GM19351 (cell line): ENCODE measurements around the gene SLC38A8.

Source experiments
- ATAC-seq: cut with Tn5 transposase; IDR thresholded peaks from one replicate; pipeline ENCODE4 v1.9.1; 2021; ENCODE audit warnings: mild to moderate bottlenecking, moderate library complexity; ENCODE audit not compliant: unreplicated experiment

The SLC38A8 gene

GRCh38 chr16:84003038-84003437, 39.6 kb downstream of the SLC38A8 start:
- no peak for ATAC-seq

DNA sequence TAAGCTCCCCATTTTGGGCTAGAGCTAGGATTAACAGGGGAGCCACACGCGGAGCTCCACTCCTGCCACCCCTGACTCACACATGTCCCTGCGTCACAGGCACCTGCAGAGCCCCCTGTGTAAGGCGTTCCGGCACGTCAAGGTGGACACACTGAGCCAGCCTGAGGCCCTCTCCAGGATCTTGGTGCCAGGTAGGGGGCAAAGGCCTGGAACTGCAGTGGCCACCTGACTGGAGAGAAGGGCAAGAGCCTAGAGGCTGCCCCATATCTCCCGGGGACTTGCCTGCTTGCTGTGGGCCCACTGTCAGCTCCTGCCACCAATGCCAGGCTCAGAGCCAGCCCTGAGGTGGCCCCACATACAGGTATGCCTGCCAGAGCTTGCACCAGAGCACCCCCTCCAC, 40.9 kb downstream of the SLC38A8 start:
- no peak for ATAC-seq

DNA sequence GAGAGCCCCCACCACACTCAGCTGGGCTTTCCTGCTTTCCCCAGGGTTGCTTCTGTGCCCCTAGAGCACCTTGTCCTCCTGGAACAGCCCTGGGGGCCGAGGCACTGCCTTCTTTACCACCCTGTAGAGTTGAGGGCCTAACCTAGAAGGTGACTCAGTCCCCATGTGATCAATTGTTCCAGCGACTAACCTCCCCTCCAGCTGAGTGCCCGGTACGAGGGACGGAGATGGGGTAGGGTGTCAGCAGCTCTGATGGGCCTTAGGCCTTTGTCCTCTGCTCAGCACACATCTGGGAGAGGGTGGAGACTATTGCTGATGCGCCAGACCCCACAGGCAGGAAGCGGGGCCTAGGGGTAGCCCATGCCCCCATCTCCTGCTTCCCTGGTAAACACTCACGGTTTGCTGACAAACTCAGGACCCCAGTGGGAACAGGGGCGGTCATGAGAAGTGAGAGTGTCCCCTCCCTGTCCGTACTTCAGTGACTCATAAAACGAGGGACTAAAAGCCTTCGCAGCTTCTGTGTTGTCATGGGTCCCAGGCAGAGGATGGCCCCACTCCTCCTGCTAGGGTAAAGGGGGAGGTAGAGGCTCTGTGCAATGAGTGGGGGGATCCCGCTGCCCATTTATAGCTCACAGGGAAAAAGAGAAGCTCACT, 41.5 kb downstream of the SLC38A8 start:
- no peak for ATAC-seq

- no peak for ATAC-seq
Observed at GRCh38 chr16:83998091-83998490, 44.5 kb downstream of the SLC38A8 start.

DNA sequence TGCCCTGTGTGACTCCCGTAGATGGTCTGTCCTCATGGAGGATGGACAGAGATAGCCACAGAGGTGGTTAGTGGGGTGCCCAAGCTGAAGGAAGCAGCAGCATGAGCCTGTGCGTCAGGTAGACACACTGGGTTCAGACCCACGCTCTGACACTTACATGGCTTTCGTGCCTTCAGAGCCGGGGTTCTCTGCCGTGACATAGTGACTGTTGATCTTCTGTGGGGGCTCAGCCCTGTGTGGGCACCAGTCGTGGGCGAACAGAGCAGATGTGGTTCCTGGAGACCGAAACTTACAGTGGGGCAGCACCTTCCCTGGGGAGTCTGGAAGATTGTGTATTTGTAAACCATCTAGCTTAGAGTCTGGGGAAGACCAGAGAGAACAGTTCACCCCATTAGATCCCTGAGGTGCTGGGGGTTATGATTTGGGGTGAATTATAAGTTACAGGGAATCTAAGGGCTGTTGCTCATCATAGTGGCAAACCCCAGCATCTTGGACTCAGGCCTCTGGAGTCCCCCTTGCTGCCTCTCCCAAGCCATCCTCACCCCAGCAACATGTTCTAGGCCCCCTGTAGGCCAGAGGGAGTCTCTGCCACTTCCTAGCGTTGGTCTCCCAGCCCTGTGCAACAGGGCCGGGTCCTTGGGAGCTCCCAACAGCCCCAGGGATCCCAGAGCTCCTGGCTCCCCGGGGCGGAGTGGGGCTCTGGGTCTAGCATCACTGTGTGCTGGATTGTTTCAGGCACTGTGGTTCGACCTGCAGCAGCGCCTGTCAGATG, 45.9 kb downstream of the SLC38A8 start:
- ATAC-seq: no peak

- ATAC-seq: no peak
Observed at GRCh38 chr16:83995754-83996153, 46.8 kb downstream of the SLC38A8 start.

DNA sequence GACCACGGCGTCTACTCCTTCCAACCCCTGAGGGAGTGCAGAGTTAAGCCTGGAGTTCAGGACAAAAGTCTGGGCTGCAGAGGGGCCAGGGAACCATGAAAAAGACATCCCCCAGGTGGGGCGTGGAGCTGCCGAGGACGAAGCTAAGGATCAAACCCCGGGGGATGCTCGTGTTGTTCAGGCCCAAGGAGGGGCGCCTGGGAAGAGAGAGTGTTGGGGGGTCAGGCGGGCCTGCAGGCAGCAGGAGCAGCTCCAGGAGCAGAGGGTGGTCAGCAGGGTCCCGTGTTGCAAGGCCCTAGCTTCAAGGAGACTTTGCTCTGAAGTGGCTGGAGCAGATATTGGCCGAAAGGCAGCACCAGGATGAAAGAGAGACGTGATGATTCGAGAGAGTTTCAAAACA, 47.9 kb downstream of the SLC38A8 start:
- ATAC-seq: no peak

DNA sequence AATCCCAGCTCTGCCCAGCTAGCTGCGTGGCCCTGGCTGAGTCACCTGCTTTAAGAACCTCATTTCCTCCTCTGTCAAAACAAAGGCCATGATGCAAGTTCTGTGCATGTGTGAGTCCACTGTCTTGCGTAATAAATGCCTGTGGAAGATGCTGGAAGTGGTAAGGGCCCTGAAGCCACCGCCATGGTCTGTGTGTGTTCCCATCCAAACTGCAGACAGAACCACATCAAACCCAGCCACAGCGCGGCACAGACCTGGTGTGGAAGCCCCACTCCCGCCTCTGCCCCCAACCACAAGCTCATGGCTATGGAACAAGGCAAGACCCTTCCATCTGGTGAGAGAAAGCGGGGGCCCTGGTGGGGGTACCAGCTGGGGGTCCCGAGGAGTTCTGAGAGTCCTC, 48.5 kb downstream of the SLC38A8 start:
- no peak for ATAC-seq

DNA sequence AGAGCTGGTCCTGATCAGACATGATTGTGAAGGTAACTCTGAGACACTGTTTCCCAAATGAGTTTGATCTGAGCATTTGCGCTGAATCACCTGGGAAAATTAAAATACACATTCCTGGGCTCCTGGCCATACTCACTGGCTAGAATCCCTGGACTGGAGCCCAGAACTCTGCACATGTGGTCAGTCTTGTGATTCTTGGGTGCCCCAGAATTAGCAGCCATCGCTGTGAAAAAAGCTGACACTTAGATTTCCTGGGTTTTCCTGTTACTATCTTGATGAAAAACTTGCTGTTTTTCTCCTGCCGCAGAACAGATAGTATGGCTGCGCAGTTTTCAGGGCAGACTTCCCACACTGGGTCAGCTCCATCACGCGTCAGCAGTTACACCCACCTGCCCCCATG, 50.0 kb downstream of the SLC38A8 start:
- ATAC-seq: no peak

DNA sequence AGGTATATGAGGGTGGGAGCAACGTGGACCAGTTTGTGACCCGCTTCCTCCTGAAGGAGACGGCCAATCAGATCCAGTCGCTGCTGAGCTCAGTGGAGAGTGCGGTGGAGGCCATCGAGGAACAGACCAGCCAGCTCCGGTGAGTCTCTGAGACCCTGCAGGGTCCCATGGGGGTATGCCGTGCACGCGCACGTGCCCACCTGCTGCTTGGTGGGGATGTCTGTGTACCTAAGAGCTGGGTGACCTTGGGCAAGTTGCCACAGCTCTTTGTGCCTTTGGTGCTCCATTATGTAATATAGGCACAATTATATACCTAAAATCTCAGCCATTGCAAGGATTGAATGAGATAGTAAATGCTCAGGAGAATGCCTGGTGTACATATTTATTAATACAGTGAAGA, 52.1 kb downstream of the SLC38A8 start:
- ATAC-seq: no peak

GRCh38 chr16:83989300-83989699, 53.3 kb downstream of the SLC38A8 start:
- no peak for ATAC-seq

DNA sequence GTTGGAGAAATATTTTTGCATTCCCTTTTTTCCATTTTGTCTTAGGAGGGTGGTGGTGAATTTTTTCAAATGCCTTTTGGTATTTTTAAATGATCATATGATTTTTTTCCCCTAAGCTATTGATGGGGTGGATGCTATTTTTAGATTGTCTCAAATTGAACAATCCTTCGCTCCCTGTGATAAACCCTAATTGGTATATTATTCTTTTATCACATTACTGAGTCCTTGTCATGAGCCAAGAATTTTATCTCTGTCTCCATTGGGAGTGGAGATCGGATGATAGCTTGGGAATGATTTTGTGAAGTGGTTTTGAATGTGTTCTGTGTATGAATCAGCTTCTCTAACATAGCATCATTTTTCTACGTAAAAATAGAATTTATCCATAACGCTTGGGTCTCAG, 59.1 kb downstream of the SLC38A8 start:
- ATAC-seq: no peak

DNA sequence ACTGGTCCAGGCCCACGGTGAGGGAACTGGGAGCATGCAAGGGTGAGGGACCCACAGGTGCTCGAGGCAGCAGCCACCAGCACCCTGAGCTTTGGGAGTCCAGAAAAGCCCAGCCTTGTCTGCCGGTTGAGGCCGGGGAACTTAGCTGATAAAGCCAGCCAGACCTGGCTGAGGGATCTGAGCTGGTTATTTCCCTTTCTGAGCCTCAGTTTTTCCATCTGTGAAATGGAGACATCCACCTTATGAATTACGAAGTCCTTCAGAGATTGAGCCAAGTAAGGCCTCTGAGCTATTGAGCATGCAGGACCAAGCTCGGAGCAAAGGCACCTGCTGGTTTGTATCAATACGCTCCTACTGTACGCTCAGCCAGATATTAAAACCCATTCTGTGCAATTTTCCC, 60.8 kb downstream of the SLC38A8 start:
- no peak for ATAC-seq

GRCh38 chr16:83980794-83981193, 61.8 kb downstream of the SLC38A8 start:
- no peak for ATAC-seq

- ATAC-seq: no peak
Observed at GRCh38 chr16:83979441-83979840, 63.2 kb downstream of the SLC38A8 start.

GRCh38 chr16:83978401-83978904, 64.1 kb downstream of the SLC38A8 start:
- no peak for ATAC-seq

- no peak for ATAC-seq
Observed at GRCh38 chr16:83977056-83977815, 65.4 kb downstream of the SLC38A8 start.

DNA sequence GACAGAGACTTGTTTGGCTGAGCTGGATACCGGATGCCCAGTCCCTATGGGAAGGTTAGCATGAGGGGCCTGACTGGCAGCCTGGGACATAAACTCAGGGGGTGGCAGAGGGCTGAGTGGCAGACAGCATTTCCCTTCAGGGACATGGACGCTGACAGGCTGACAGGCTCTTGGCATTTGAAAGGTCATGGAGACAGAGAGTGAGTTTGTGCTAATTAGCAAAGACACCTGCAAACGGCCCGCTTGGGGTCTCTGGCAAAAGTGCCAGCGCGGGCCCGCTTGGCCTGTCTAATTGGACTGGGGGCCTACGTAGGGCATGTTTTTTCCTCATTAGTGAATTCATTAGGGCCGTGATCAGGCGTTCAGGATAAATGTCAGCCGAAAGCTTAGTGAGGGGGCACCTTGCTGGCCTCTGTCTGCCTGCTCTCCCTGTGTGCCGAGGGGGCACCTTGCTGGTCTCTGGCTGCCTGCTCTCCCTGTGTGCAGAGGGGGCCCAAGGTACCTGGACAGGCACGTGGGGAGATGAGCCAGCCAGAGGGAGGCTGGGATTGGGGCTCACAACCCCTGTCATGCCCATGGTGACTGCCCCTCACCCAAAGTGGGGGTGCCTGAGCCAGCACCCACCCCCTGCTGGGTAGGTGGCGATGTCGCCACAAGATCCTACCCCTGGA, 66.9 kb downstream of the SLC38A8 start:
- no peak for ATAC-seq

- no peak for ATAC-seq
Observed at GRCh38 chr16:83974475-83974874, 68.1 kb downstream of the SLC38A8 start.

DNA sequence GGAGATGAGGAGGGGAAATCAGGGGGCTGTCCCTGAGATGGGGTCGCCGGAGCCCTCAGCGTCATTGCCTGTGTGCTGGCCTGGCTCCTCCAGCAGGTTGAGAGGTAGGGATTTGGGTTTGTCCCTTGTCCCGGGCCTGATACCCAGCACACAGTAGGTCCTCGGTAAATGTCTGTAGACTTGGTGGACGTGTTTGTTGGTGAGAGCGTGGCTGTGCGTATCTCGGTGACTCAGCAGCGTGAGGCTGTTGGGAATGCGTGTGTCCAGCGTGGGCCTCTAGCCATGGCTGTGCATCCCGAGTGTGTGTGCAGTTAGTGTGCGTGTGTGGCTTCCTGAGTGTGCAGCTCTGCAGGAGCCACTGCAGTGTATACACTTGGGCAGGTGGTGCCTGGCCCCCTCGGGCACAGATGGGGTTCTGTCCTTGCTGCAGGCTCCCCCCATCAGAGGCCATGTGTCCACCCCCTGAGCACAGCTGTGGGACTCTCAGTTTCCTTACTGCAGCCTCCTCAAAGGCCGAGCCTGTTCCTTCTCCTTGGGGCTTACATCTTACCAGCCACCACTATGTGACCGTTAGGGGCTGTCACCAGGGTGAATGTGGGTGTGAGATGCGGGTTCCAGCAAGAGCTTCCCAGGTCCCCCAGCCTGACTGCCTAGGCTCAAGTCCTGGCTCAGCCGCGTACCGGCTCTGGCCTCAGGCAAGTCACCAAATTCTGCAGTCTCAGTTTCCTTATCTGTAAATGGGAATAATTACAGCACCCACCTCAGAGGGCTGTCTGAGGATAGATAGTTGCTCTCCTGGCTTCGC, 68.8 kb downstream of the SLC38A8 start:
- ATAC-seq: no peak
